NCI-H2107 (cell line): ENCODE data around the gene TMEM51.
A peak's percentile ranks its signal among the peaks of the same experiment; 100 is the strongest.

ENCODE experiments used
- DNase-seq: peaks from one replicate; lab custom pipeline; 2025; lab: John Stamatoyannopoulos, UW

TMEM51 gene, protein sequence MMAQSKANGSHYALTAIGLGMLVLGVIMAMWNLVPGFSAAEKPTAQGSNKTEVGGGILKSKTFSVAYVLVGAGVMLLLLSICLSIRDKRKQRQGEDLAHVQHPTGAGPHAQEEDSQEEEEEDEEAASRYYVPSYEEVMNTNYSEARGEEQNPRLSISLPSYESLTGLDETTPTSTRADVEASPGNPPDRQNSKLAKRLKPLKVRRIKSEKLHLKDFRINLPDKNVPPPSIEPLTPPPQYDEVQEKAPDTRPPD

DNA sequence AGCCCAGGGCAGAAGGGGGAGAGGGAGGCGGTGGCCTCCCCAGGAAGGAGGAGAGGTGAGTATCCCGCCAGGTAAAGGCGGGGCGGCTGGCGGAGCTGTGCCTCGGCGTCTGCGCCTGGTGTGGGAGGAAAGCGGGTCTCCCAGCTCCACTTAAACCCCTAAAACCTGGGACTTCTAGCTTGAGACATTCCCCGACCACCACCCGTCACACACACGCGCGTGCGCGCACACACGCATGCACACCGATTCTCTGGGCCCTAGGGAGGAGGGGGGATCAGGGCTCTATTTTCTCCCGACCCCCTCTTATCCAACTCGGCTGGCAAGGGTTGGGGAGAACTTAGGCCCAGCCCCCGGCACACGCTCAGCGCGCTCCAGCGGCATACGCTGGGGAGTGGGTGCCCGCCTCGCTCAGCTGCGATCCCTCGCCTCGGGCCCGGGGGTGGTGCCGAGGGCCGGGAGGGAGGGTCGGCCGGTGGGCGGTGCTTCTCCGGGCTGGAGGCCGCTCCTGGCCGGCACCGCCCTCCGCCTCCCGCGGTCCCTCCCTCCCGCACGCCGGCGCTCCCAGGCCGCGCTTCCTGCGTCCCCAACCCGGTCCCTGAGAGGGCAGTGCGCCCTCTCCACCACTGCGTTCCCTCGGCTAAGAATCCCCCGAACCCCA lies at the start of gene TMEM51:
Gene TMEM51, plus strand, starts transcription at position 564 of the 658 bp plus-strand sequence. CDS start 61,341 bp downstream, outside the sequence.
- DNase-seq, result peak; percentile 30

- no peak for DNase-seq
Observed at GRCh38 chr1:15103906-15104305, 49.6 kb upstream of the TMEM51 start.

GRCh38 chr1:15104768-15105167 lies 48.8 kb upstream of the TMEM51 start:
- no peak for DNase-seq

GRCh38 chr1:15106608-15107007 lies 46.9 kb upstream of the TMEM51 start:
- DNase-seq, result no peak

- no peak for DNase-seq
Observed at GRCh38 chr1:15107058-15107687, 46.4 kb upstream of the TMEM51 start.

DNA sequence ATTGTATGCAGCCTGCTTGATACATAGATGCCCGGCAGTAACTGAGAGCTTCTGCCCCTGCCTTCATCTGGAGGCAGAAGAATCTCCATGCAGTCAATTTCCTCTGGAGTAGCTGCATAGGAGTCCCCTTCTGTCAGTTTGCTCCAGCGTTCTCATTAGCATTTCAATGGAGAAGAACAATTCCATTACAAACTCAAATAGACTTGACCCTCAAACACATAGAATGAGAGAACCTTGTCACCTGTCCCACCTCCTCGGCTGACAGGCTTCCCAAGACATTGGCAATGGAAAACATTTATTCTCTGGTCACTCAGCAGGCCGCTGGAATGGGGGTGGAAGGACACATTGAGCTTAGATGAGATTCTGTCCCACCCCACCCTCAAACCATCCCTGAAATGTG lies 45.6 kb upstream of the TMEM51 start:
- no peak for DNase-seq

GRCh38 chr1:15110128-15110866 lies 43.2 kb upstream of the TMEM51 start:
- no peak for DNase-seq

- DNase-seq, result no peak
Observed at GRCh38 chr1:15110867-15111230, 42.7 kb upstream of the TMEM51 start.

DNA sequence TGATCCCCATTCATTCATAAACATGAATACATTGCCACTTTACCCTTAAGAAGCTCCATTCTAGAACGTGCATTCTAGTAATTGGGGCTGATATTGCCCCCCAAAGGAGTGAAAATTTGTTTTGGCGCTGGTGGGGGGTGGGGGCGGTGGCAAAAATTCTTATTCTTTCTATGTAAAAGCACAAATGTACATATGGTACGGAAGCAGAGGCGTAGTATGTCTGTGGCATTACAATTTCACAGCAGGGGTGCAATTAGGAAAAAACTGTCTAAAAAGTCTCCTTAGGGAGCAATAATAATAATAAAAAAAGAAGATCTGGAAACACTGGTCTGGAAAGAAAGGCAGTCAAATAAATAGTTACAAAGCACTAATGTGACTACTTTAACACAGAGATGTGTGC lies 40.4 kb upstream of the TMEM51 start:
- DNase-seq, result no peak

DNA sequence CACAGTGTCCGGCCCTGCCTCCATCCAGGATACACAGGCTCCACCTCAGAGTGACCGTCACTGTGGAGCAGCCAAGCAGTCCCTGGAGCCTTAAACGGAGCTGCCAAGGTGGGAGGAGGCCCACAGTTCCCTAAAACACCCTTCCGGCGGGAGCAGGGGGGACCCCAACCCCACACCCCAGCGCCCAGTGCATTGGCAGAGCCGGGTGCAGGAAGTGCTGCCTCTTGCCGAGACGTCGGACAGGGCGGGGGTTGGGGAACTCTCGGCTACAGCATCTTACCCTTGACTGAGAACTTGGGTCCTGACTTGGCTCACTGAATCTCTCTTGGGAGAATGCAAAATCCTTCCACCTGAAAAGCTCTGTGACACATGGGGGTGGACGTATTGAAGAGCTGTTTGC lies 38.7 kb upstream of the TMEM51 start:
- DNase-seq, result no peak

DNA sequence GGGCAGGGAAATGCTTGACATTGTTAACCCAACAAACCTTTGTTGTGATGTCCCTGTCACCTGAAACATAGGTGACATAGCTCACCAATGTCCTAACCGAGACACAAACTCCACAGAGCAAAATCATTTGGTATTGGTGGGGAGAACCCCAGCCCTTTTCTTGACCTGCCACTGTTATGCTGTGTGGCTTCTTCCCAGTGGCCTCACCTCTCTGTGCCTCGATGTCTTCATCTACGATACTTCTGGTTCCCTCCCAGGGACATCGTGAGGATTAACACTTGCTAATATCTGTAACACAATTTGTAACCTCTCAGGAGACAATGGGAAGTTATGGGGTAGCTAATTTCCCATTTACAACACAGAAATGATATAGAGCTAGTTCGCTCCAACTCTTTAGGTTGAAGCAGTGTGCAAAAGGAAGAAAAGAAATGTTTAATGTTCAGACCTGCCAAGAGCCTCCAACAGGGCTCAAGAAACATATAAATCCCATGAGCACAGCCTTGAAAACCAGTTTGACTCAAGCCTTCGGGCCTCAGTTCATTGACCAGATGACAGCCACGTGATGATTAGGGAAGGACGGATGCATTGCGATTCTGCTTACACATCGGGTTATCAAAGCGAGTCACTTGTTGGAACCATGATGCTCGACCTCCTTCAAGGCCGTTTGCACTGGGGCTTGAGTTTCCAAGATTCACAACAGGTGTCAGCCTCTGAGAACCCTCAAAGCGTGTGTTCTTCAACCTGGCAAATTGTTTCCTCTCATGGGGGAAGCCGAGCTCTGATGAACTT lies 37.8 kb upstream of the TMEM51 start:
- DNase-seq, result no peak

DNA sequence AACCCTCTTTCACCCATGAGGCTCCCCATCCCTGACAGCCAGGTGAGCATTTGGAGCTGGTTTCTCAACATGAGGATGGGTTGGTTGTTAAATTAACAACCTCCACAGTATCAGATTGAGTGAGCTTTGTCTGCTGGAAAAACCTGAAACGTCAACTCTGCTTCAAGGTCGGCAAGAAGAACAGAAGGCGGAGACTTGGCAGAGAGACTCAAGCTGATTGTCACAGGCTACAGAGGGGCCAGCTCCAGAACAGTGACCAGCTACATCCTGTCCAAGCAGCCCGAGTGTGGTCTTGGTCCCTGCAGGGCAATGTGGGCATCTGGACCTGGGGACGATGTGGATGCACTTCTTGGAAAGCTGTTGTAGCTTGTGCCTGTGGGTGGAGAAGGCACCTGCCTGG lies 36.6 kb upstream of the TMEM51 start:
- DNase-seq, result no peak

DNA sequence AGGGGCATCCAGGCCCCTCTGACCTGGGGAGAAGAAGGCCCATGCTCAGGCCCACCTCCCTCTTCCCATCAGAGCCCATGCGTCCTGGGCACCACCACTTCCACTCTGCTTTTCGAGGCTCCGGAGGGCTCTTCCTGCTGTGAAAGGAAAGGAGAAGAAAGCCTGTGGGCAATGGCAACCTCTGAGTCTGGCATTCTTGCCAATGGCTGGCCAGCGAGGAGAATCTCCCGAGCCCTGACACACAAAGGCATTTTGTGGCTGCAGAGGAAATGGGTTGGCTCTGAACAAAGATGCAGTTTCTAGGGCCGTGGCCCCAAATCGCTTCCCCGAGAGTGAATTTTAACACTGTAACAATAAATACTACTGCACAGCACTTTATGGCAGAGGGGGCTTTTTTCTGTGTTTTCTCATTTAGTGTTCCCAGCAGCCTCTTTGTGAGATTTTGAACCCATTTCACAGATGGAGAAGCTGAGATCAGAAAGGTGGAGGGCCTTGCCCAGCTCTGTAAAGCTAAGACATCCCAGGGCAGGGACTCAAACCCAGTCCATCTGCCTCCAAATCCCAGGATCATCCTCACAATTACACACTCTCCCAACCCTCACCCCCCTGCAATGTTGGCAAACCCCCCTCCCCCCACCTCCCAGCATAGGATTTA lies 35.7 kb upstream of the TMEM51 start:
- no peak for DNase-seq

- no peak for DNase-seq
Observed at GRCh38 chr1:15118579-15118978, 35.0 kb upstream of the TMEM51 start.

DNA sequence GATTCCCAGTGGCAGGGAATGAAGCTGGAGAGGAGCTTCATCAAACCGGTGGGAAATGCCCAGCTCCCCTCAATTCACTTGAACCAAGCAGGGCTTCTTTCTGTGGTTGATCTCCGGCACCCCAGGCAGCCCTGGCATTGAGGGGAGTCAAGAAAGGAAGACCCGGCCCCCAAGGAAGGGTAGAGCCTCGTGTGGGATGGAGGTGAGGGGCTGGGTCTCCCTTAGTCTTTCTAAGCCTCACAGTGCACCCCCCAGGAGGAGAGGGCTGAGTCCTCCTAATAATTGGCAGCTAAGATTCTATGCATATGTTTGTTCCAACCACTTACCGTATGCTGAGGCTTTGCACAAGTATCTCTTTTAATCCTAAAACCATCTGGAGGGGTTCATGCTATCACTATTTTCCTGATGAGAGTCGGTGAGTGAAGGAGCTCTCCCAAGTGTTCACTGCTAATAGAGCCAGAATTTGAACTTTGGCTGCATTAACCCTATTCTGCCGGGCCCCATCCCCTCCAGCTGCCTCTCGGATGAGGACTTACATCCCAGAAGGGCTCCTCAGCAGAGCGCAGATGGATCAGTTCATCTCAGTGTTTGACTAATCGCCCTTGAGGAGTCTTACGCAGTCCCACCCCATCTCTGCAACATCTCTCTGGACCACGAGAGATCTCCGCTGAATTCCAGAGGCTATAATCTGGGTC lies 33.1 kb upstream of the TMEM51 start:
- DNase-seq, result no peak

- DNase-seq, result no peak
Observed at GRCh38 chr1:15122331-15122730, 31.2 kb upstream of the TMEM51 start.

DNA sequence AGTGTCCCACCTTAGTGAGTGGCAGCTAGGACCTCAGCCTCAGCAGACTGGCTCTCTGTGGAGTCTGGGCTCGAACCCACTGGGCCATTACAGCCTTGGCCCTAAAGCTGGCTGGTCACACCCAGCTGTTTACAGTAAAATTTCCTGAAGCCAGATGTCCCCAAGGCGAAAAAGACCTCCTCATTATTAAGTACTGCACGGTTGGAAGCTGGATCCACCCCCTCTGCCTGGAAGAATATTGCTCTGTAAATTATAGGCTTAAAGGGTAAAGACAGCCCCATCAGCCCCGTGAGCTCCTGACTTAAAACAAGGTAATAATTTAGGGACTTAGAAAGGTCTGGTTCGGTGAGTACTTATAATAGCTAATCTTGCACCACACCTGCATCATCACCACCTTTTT lies 30.3 kb upstream of the TMEM51 start:
- no peak for DNase-seq

DNA sequence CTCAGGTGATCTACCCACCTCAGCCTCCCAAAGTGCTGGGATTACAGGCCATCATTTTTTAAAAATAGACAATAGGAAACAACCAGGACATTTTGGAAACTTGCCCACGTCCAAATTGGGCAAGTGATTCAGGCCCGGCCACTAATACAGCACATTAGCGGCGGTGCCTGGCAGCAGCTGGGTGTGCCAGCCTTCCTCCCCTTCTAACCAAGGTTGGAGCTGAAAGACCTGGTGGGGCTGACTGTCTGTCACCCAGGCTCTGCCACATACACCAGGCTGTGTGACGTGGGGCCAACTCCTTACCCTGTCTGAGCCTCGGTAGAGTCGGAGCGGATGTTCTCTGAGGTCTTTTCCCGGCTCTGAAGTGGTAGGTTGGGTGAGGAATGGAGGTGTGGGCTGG lies 29.6 kb upstream of the TMEM51 start:
- DNase-seq, result no peak

- no peak for DNase-seq
Observed at GRCh38 chr1:15124362-15125100, 29.0 kb upstream of the TMEM51 start.

DNA sequence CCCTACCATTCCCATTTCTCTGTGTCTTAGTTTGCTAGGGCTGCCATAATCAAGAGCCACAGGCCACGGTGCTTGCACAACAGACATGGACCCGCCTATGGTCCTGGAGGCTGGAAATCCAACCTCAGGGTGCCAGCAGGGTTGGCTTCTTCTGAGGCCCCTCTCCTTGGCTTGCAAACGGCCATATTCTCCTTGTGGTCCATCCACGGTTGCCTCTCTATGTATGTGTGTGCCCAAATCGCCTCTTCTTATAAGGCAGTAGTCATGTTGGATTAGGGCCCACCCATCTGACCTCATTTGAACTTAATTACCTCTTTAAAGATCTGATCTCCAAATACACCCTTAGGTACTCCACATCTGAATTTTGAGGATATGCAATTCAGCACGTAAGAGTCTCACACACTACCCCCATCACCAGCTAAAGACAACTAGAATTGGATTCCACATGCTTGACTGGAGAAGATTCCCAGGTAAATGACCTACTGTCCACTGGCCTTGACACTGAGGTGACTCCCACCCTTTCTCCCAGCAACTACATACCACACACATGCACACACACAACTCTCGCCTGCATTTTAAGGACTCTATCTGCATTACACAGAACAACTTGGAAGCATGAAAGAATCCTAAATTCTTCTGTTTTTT lies 28.3 kb upstream of the TMEM51 start:
- DNase-seq, result no peak
